GM15510 (cell line): ENCODE measurements around the gene ETV7.

Source experiments
- POLR2A ChIP-seq: IDR thresholded peaks from 3 replicates; pipeline ENCODE4 v1.6.1; 2011; ENCODE audit warnings: borderline replicate concordance; ENCODE audit not compliant: insufficient read length; ENCODE audit errors: extremely low read depth

ETV7 gene

GRCh38 chr6:36327226-36327918 is 60.1 kb downstream of the ETV7 start:
- no peak for TF ChIP-seq POLR2A

GRCh38 chr6:36326356-36326995 is 61.0 kb downstream of the ETV7 start:
- no peak for TF ChIP-seq POLR2A

- TF ChIP-seq POLR2A: no peak
These were observed 62.8 kb downstream of the ETV7 start for GRCh38 chr6:36324715-36325114.

GRCh38 chr6:36324191-36324590 is 63.3 kb downstream of the ETV7 start:
- no peak for TF ChIP-seq POLR2A

- no peak for TF ChIP-seq POLR2A
These were observed 64.4 kb downstream of the ETV7 start for GRCh38 chr6:36323062-36323461.

GRCh38 chr6:36322591-36322990 is 64.9 kb downstream of the ETV7 start:
- no peak for TF ChIP-seq POLR2A

GRCh38 chr6:36320475-36320874 is 67.0 kb downstream of the ETV7 start:
- TF ChIP-seq POLR2A: no peak

GRCh38 chr6:36319821-36320220 is 67.6 kb downstream of the ETV7 start:
- no peak for TF ChIP-seq POLR2A

GRCh38 chr6:36319436-36319762 is 68.1 kb downstream of the ETV7 start:
- TF ChIP-seq POLR2A: no peak

- no peak for TF ChIP-seq POLR2A
These were observed 68.6 kb downstream of the ETV7 start for GRCh38 chr6:36318690-36319435.

GRCh38 chr6:36317623-36318022 is 69.8 kb downstream of the ETV7 start:
- no peak for TF ChIP-seq POLR2A
